MCF 10A (cell line): ENCODE results near the gene ATXN10. TPM values are rescaled to one million over a fixed set of nuclear protein-coding genes. Genes with fewer than 3 reads are reported as not detected.

Experiments used
- BruUV-seq: library from RNA; stranded (reverse); fragments of 400-500 nt; replicated peaks from 2 replicates; lab custom pipeline; 2021; lab: Mats Ljungman, UMichigan
- CTCF ChIA-PET: fragments of 300-600 bp; sonication (Branson Sonifier 250); formaldehyde crosslinking; extraction: SDS; loops from one replicate; lab custom pipeline; 2021; ENCODE audit warnings: antibody characterized with exemption, inconsistent platforms; lab: Yijun Ruan, JAX
- POLR2A ChIA-PET: fragments of 300-600, 350-650 bp; sonication (Branson Sonifier 250); formaldehyde crosslinking; extraction: SDS; loops from one replicate; lab custom pipeline; 2020; ENCODE audit warnings: antibody characterized with exemption, inconsistent platforms; lab: Yijun Ruan, JAX
- DNase-seq: peaks from one replicate; pipeline ENCODE4 v3.0.0-alpha.2; 2018; ENCODE audit not compliant: unreplicated experiment
- H3K27ac Mint-ChIP-seq: one replicate; pipeline ENCODE4 v1.8.0; 2022; ENCODE audit warnings: mild to moderate bottlenecking, low read depth, mixed read lengths; ENCODE audit not compliant: unreplicated experiment
- H3K27me3 Mint-ChIP-seq: one replicate; pipeline ENCODE4 v1.8.0; 2022; ENCODE audit warnings: mixed read lengths; ENCODE audit not compliant: insufficient read depth, unreplicated experiment
- H3K36me3 Mint-ChIP-seq: one replicate; pipeline ENCODE4 v1.8.0; 2022; ENCODE audit warnings: mild to moderate bottlenecking, moderate library complexity, mixed read lengths; ENCODE audit not compliant: insufficient read depth, unreplicated experiment
- H3K4me1 Mint-ChIP-seq: one replicate; pipeline ENCODE4 v1.8.0; 2022; ENCODE audit warnings: mixed read lengths; ENCODE audit not compliant: insufficient read depth, unreplicated experiment
- H3K4me3 Mint-ChIP-seq: one replicate; pipeline ENCODE4 v1.8.0; 2022; ENCODE audit warnings: mild to moderate bottlenecking, moderate library complexity, mixed read lengths; ENCODE audit not compliant: unreplicated experiment
- H3K9me3 Mint-ChIP-seq: one replicate; pipeline ENCODE4 v1.8.0; 2022; ENCODE audit warnings: mixed read lengths; ENCODE audit not compliant: unreplicated experiment
- CTCF ChIP-seq: fragments of 200-600 bp; IDR thresholded peaks from one replicate; pipeline ENCODE4 v1.8.0; 2022; ENCODE audit warnings: antibody characterized with exemption, mild to moderate bottlenecking; ENCODE audit not compliant: unreplicated experiment
- intact Hi-C: fragments of 100-400 bp; cut with micrococcal nuclease; formaldehyde crosslinking; loops from 2 replicates; pipeline ENCODE4 v1.14.1; 2022
- total RNA-seq: library from RNA; stranded (reverse); gene quantifications from 2 replicates; pipeline ENCODE4 v1.2.3, GENCODE V29; 2022

The ATXN10 gene
- total RNA-seq, 1 experiment from 2014 or later, result 193 TPM

GRCh38 chr22:45872659-45873263 is 201.1 kb downstream of the ATXN10 start:
- ChIA-PET POLR2A (no interaction called here), CTCF (interaction anchor here (0.6 to 4.3 kb wide), 2 partner anchors 9 to 257 kb away, joined by 3 to 33 read pairs; no protein-coding TSS in a partner anchor)
- Mint-ChIP-seq H3K4me3 (no peak overlapping the region), H3K4me1 (no peaks in the 10 kb centered on the region), H3K27ac (no peak overlapping the region), H3K9me3 (peaks cover 16% of the 10 kb centered on the region), H3K36me3 (peaks cover 6% of the 10 kb centered on the region), H3K27me3 (peaks cover 51% of the 10 kb centered on the region)
- DNase-seq, result no peak
- intact Hi-C loops, result no loop called here
- TF ChIP-seq CTCF, result no peak
- BruUV-seq, result no TSS peak

- BruUV-seq, result no TSS peak
- POLR2A ChIA-PET, result interaction anchor here (0.6 to 0.8 kb wide), 2 partner anchors 13 to 145 kb away, joined by 3 read pairs; no protein-coding TSS in a partner anchor
- Mint-ChIP-seq H3K27ac (no peak overlapping the region), H3K9me3 (peaks cover 16% of the 10 kb centered on the region), H3K36me3 (peaks cover 12% of the 10 kb centered on the region), H3K4me1 (no peaks in the 10 kb centered on the region), H3K27me3 (peaks cover 35% of the 10 kb centered on the region), H3K4me3 (no peak overlapping the region)
- no peak for TF ChIP-seq CTCF
- intact Hi-C loops, result no loop called here
- CTCF ChIA-PET, result interaction anchor here (0.8 to 4.3 kb wide), 2 partner anchors 12 to 13 kb away, joined by 3 to 33 read pairs; no protein-coding TSS in a partner anchor
- DNase-seq, result no peak
Measured at GRCh38 chr22:45876136-45877035, 204.8 kb downstream of the ATXN10 start.

- H3K27ac Mint-ChIP-seq, result no peak overlapping the region
- intact Hi-C loops, result no loop called here
- no peak overlapping the region for H3K4me3 Mint-ChIP-seq
- H3K9me3 Mint-ChIP-seq, result peaks cover 16% of the 10 kb centered on the region
- TF ChIP-seq CTCF, result no peak
- peaks cover 12% of the 10 kb centered on the region for H3K36me3 Mint-ChIP-seq
- DNase-seq, result no peak
- POLR2A ChIA-PET, result interaction anchor here (0.8 kb wide), 1 partner anchor 13 kb away, joined by 3 read pairs; no protein-coding TSS in a partner anchor
- no TSS peak for BruUV-seq
- CTCF ChIA-PET, result interaction anchor here (0.8 kb wide), 1 partner anchor 13 kb away, joined by 3 read pairs; no protein-coding TSS in a partner anchor
- peaks cover 35% of the 10 kb centered on the region for H3K27me3 Mint-ChIP-seq
- no peaks in the 10 kb centered on the region for H3K4me1 Mint-ChIP-seq
Measured at GRCh38 chr22:45877036-45877380, 205.4 kb downstream of the ATXN10 start.

GRCh38 chr22:45877651-45878050 is 206.0 kb downstream of the ATXN10 start:
- ChIA-PET POLR2A (no interaction called here), CTCF (interaction anchor here (0.6 to 1.7 kb wide), 2 partner anchors 14 to 114 kb away, joined by 3 to 15 read pairs; no protein-coding TSS in a partner anchor)
- peaks cover 13% of the 10 kb centered on the region for H3K9me3 Mint-ChIP-seq
- H3K36me3 Mint-ChIP-seq, result peaks cover 12% of the 10 kb centered on the region
- no peak for TF ChIP-seq CTCF
- BruUV-seq, result no TSS peak
- DNase-seq, result no peak
- intact Hi-C loops, result no loop called here
- no peaks in the 10 kb centered on the region for H3K4me1 Mint-ChIP-seq
- H3K27me3 Mint-ChIP-seq, result peaks cover 30% of the 10 kb centered on the region
- H3K4me3 Mint-ChIP-seq, result no peak overlapping the region
- H3K27ac Mint-ChIP-seq, result no peak overlapping the region
